Stimulated activated CD4-positive, alpha-beta T cell treated with anti-CD3 and anti-CD28 coated beads, TNF-alpha, amount 100 ng/mL, for 48 hours (primary cell): ENCODE results near the gene C12orf42.
A peak's percentile ranks its signal among the peaks of the same experiment; 100 is the strongest.

Experiments
- DNase-seq, 3 donors: peaks; one replicate each; pipeline ENCODE4 v3.0.0-alpha.2; 2020; ENCODE audit warnings: low read depth in 3 of 3

The C12orf42 gene

GRCh38 chr12:103495469-103496456, at the start of gene C12orf42:
Gene C12orf42, minus strand, starts transcription at chr12:103495968. Its CDS starts 17,542 bp downstream, at chr12:103478426.
- peak in 1 of 3 donors; percentile 23 for DNase-seq

GRCh38 chr12:103542078-103542477, 46.3 kb upstream of the C12orf42 start:
- DNase-seq, result no peak

DNA sequence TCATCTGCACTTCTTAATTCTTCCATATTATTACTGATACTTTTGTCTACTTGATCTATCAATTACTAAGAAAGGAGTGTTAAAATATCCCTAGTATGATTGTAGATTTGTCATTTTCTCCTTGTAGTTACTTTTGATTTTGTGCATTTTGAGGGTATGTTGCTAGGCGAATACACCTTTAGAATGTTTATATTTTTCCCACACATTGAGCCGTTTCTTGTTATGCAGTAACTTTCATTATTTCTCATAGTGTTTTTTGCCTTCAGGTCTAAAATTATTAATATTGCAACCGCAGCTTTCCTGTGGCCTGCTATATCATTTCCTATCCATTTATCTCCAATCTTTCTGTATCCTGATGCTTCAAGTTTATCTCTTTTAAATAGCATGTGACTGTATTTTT, 44.6 kb upstream of the C12orf42 start:
- DNase-seq, result no peak

- DNase-seq, result no peak
Measured at GRCh38 chr12:103538397-103538796, 42.6 kb upstream of the C12orf42 start.

- no peak for DNase-seq
Measured at GRCh38 chr12:103530307-103531066, 34.7 kb upstream of the C12orf42 start.

GRCh38 chr12:103529306-103529705, 33.5 kb upstream of the C12orf42 start:
- no peak for DNase-seq

GRCh38 chr12:103524238-103524875, 28.6 kb upstream of the C12orf42 start:
- DNase-seq, result no peak

DNA sequence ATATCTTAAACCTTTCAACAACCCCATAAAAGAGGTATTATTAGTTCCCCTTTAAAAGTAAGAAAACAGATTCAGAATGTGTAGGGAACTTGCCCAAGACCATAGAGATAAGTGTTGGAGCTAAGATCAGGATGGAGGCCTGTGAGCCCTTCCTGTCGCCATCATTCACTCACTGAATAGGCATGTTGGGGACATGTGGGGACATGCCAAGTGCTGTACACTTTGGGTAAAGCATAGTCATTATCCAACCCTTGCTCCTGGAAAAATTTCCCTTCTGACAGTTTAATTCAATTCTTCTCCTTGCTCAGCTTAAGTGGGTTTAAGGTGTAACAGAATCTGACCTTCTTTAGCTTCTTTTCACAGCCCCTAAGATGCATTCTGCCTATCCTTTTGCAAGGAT, 28.0 kb upstream of the C12orf42 start:
- no peak for DNase-seq

GRCh38 chr12:103520686-103521215, 25.0 kb upstream of the C12orf42 start:
- DNase-seq, result no peak

GRCh38 chr12:103519632-103520031, 23.9 kb upstream of the C12orf42 start:
- no peak for DNase-seq

DNA sequence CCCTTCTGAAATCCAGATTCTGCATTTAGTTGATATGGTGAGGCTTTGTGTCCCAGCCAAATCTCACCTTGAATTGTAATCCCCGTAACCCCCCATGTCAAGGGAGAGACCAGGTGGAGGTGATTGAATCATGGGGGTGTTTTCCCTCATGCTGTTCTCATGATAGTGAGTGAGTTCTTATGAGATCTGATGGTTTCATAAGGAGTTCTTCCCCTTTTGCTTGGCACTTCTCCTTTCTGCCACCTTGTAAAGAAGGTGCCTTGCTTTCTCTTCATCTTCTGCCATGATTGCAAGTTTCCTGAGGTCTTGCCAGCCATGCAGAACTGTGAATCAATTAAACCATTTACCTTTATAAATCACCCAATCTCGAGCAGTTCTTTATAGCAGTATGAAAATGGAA, 23.1 kb upstream of the C12orf42 start:
- no peak for DNase-seq

DNA sequence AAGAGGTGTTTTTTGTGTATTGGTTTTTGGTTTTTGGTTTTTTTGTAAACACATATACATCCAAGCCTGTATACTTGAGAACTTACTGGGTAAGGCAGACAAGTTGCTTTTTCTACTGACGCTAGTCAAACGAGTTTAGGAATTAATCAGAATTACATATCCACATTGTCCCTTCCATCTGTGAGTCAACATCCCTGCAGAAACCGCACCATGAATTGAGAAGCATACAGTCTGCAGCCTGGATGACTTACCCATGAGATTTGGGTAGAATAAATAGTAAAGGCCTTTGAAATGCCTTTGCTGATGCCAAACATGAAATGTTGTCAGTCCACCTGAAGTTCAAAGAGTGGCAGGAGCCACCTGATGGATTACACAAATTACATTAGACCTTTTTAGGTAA, 21.4 kb upstream of the C12orf42 start:
- DNase-seq, result no peak

DNA sequence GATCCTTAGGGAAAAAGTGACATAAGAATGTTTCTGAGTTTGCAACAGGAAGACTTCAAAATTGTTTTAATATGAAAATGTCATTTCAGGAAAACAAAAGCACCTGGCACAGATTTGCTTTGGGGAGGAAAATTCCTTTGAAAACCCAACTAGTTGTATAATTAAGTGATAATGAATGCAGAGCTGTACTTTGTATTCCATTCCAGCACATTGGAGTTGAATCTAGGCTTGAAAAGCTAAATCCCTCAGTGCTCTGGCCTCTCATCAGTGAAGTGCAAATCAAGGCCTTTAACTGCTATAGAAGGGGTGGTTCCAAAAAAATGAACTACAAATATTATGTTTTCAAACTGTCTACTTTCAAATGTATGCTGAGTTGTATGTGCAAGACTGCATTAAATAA, 19.6 kb upstream of the C12orf42 start:
- DNase-seq, result no peak

GRCh38 chr12:103513875-103514274, 18.1 kb upstream of the C12orf42 start:
- no peak for DNase-seq

DNA sequence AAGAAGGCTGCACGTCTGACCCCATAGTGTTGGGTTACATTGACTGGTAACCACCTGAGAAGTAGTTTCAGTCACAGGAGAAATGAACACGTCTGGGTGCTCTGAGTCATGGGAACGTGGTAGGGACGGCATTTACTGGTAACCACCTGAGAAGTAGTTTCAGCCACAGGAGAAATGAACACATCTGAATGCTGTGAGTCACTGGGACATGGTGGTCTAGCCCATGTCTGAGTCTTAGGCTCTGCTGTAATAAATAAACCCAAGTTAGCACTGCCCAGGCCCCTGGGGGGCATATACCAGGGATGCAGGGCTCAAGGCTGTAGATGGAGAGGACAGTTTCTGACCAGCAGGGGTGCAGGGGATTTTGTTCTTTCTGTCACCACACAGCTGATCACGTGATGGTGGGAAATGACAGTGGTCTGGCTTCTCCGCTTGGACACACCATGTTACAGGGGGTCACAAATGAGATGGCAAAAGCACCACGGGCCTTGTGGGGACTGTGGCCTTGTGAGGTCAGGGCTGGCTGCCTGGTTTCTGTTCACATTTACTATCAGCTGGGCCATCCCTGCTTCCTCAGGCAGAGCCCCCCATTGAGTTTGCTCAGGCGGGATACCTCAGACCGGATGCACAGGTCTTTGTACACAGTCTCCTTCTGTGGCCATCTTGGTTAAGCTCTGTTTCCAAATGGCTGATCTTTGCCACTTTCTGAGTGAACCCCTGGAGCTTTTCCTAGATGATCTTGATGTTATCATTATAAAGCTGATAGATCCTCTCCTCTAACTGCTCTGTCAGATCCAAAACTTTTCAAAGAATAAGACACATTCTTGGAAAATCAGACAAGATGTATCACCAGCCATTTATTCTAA, 9.8 kb upstream of the C12orf42 start:
- peak; percentile 29 to 71 (median 43) for DNase-seq

DNA sequence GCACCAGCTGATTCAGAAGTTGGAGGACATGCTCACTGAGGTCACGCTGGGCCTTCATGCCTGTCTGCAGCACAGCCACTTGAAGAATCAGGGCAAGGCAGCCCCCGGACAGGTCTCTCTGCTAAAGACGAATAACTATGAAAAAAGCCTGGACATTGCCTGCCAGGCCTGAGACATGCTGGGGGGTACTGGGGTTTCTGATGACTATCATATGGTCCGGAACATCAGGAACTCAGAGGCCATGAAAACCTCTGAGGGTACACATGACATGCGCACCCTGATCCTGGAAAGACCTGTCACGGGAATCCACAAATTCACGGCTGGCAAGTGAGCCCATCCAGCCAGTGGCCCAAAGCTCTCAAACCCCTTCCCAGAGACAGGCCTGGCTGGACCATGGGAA, 8.8 kb upstream of the C12orf42 start:
- DNase-seq, result no peak

DNA sequence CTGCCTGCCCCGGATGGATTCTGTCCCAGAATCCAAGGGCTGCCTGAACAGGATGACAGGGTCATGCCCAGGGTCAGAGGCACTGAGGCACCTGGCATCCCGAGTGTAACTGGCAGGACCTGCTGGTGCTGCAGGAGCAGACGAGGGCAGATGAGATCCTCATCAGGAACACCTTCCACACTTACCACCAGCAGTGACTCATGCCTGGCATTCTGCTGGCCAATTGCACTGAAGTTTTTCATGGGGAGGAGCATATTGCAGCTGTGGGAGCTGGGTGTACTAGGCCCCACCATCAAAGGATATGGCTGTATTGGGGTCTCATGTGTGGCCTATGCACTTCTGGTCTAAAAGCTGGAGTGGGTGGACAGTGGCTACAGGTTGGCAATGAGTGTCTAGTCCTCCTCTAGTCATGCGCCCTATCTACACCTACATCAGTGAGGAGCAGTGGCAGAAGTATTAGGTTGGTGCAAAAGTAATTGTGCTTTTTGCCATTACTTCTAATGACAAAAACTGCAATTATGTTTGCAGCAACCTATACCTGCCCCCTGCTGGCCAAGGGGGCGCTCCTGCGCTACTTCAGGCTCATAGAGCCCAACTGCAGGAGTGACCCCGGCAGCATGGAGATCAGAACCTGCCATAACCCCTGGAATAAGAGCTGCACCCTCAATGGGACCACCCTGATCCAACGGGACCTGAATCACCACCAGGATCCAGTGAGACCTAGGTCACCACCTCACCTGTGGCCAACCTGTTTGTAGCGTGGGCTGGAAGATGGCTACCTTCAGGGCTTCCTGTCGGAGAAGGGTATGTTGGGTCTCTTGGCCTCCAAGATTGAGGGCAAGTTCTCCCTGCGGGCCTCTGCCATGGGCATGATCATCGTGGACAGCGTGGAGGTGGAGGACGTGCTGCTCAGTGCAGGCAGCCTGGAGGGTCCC, 8.0 kb upstream of the C12orf42 start:
- DNase-seq, result peak in 1 of 3 donors; percentile 23

DNA sequence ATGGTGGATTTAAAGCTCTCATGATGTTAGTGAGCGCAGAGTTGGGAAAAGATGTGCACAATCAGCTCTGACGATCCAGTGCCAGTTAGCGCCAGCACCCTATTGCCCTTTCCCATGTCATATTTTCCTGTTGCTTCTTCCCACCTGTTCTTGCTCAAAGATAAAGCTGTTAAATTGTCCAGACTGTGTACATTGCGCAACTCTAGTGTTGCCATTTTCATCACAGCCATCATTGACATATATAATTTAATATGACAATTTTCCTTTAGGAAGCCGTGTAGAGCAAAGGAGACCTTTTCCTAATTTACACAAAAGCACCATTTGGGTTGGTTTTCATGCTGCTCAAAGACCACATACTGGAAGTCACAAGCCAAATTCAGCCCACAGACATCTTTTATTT, 5.7 kb upstream of the C12orf42 start:
- no peak for DNase-seq

DNA sequence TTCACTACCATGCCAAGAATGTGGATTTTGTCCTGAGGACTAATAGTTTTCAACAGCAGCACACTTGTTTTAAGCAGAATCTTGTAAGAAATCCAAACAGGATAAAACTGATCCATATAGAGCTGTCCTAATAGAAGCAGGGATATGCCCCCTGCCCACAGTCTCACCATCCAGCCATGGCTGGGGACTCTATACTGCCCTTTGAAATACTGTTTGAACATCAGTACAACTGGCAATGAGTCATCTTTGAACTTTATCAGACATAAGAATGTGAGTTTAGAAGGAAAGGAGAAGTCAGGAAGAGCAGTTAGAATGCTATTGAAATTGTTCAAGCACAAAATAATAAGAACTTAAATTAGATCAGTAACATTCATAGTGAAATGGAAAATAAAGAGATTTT, 3.8 kb upstream of the C12orf42 start:
- DNase-seq, result no peak

- DNase-seq, result no peak
Measured at GRCh38 chr12:103498990-103499389, 3.2 kb upstream of the C12orf42 start.
